KG1 (cell line): ENCODE results near the gene ELK3.

Experiments
- DNase-seq: peaks from one replicate; lab custom pipeline; 2025; lab: John Stamatoyannopoulos, UW

ELK3 gene

DNA sequence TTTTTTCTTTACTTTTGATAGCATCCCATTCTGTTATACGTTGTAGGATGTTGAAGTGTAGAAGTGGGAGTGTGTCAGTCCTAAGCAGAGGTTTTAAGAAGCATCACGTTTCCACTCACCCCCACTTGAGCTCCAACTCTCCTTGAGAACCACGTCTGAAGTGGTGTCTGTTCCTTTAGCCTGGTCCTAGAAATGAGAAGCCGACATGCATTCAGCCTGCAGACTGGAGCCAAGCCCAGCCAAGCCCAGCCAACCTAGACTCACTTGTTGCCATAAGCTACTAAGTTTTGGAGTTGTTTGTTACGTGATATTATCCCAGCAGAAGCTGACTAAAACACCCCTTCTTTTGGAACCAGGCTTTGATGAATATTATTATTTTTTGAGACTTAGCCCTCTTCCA, 4.4 kb upstream of the ELK3 start:
- DNase-seq, result no peak

DNA sequence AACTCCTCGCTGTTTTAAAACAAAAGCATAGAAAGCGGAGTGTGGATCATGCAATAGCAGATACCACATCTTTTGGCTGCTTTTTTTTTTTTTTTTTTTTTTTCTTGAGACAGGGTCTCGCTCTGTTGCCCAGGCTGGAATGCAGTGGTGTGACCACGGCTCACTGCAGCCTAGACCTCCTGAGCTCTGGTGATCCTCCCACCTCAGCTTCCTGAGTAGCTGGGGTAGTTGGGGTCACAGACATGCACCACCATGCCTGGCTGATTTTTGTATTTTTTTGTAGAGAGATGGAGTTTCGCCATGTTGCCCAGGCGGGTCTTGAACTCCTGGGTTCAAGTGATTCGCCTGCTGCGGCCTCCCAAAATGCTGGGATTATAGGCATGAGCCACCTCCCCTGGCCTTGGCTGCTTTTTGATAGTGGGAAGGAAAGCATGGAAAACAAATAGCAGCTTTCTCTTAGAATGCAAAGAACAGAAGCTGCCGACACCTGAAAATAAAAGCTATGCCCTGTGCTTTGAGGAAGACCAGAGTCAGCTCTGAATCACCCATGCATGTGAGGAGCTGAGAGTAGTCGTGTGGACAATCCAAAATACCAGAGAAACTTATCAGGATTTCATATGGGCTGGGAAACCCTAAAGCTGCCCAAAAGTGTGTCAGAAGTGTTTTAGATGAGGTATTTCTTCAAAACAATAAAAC, 3.6 kb upstream of the ELK3 start:
- DNase-seq, result no peak

DNA sequence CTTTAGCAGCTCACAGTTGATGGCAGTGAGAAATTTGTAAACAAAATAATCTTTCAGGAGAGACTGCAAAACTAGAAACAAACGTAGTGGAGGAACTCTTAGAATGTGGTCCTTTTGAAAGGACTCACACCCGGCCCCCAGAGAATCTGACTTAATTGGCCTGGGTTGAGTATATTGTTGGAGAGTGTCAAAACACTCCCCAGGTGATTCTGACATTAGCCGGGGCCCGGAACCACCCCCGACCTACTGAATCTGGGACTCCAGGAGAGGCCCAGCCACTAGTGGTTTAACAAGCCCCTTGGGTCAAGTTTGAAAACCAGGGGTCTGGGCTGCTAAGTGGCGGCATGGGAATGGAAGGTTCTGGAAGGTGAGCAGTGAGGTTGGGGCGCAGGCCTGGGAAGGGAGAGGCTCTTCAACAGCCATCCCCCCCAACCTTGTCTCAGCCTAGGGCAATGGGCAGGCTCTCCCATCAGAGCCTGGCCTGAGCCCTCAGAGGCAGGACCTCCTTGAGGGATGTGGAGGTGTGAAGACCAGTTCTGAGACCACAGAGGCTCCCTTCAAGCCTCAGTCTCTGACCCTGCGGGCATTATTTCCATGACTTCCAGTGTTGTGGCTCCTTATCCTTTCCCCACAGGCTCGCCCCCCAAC, 1.1 kb upstream of the ELK3 start:
- no peak for DNase-seq

- no peak for DNase-seq
These were observed 358 bp downstream of the ELK3 start for GRCh38 chr12:96194576-96194889.

DNA sequence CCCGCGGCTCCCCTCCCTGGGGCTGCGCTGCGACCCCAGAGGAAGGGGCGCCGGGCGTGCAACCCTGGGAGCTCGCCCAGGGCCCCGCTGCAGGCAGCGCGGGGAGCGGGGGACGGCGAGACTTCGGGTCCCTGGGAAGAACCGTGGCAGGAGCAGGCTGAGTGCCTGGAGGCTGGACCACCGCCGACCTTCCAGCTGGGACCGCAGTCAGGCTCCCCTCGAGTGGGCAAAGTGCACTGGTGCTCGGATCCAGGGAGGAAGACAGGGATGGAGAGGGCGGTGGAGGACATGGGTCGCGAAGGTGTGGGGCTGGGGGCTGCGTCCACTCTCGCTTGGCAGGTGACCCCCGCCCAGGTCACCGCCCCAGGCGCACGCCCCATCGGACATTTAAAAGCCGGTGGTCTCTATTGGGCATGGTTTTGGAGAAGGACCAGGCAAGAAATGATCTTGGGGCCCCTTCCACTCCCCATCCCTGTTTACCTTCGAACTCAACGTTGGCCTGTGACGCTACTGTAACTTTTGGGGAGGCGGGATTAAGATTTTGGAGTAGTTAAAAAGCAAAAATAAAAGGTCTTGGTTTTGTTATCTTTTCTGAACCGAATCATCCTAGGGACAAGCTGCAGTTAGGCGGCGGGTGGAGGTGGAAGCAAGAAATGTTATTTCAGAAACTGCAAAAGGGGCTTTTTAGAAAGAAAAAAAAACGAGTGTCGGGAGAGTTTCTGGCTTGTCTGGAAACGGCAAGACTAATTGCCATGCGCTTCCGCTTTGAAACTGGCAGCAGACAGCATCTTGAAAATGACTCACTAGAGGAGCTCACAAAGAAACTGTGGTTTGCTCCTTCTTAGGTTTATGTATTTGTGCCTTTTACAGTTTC, 1.0 kb downstream of the ELK3 start:
- DNase-seq, result peak; percentile 37

GRCh38 chr12:96195845-96196451, 1.8 kb downstream of the ELK3 start:
- DNase-seq, result no peak

DNA sequence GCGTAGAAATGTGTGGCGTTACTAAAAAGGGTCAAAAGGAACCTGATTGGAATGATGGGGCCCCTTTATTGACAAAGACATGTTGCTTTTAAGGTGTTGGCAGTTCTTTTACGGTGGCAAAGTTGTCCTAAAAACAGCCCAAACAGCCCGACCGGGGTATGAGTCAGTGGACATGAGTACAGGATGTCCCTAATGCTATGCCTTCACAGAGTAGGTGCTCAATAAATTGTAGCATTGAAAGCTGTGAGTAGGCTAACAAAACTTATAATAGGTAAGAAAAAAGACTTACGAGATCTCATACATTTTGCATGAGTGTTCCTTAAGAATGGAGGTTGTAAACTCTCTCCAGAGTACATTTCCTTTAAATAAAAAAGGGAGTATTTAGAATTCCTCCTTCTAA, 2.6 kb downstream of the ELK3 start:
- no peak for DNase-seq

GRCh38 chr12:96197503-96198272, 3.5 kb downstream of the ELK3 start:
- DNase-seq, result no peak

DNA sequence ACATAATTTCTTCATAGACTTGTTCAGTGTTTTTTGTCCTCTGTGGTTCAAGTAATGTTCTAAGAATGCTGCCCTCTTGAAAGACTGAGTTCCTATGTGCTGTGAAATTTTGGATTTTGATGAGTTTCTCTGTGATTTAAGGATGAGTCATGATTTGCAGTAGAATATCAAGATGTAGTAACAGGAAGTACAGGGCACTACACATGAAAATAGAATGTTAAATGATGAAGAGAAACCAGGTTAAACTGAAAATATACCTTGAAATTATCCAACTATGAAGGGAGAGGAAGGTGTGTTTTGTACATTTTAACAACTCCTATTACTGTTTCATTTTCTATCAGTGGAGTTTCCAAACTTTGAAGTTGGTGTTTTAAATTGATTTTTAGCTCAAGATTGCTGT, 4.8 kb downstream of the ELK3 start:
- no peak for DNase-seq

- DNase-seq, result no peak
These were observed 5.3 kb downstream of the ELK3 start for GRCh38 chr12:96199464-96199863.

- no peak for DNase-seq
These were observed 7.4 kb downstream of the ELK3 start for GRCh38 chr12:96201272-96202227.

GRCh38 chr12:96204381-96204780, 10.2 kb downstream of the ELK3 start:
- no peak for DNase-seq

- DNase-seq, result no peak
These were observed 11.7 kb downstream of the ELK3 start for GRCh38 chr12:96205908-96206307.

GRCh38 chr12:96206936-96207662, 12.9 kb downstream of the ELK3 start:
- no peak for DNase-seq

- DNase-seq, result no peak
These were observed 14.2 kb downstream of the ELK3 start for GRCh38 chr12:96208346-96208745.

GRCh38 chr12:96208801-96209549, 14.8 kb downstream of the ELK3 start:
- no peak for DNase-seq

- DNase-seq, result no peak
These were observed 16.3 kb downstream of the ELK3 start for GRCh38 chr12:96210376-96211055.

- DNase-seq, result peak; percentile 58
These were observed 17.8 kb downstream of the ELK3 start for GRCh38 chr12:96211988-96212387.
